H9 (cell line): ENCODE measurements around the gene DNAJC1. TPM values are rescaled to one million over a fixed set of nuclear protein-coding genes. Genes with fewer than 3 reads are reported as not detected.

Source experiments
- DNase-seq: peaks from one replicate; pipeline ENCODE4 v3.0.0-alpha.2; 2017
- H2AFZ ChIP-seq: one replicate; pipeline ENCODE4 v1.6.1; 2013; ENCODE audit warnings: mild to moderate bottlenecking, low read length, control low read depth, moderate library complexity
- H2AK5ac ChIP-seq: 2 replicates; pipeline ENCODE4 v1.6.1; 2013; ENCODE audit warnings: low read length, control low read depth, mixed read lengths; ENCODE audit not compliant: insufficient read length
- H2BK120ac ChIP-seq: one replicate; pipeline ENCODE4 v1.6.1; 2013; ENCODE audit warnings: low read depth, mild to moderate bottlenecking, low read length, control low read depth, inconsistent platforms; ENCODE audit not compliant: poor library complexity, severe bottlenecking
- H2BK12ac ChIP-seq: 2 replicates; pipeline ENCODE4 v1.6.1; 2013; ENCODE audit warnings: low read length, control low read depth, mixed read lengths, low read depth; ENCODE audit not compliant: insufficient read length
- H2BK15ac ChIP-seq: 2 replicates; pipeline ENCODE4 v1.6.1; 2013; ENCODE audit warnings: low read depth, low read length, control low read depth
- H2BK20ac ChIP-seq: one replicate; pipeline ENCODE4 v1.6.1; 2013; ENCODE audit warnings: low read depth, mild to moderate bottlenecking, low read length, control low read depth, inconsistent platforms; ENCODE audit not compliant: poor library complexity, severe bottlenecking
- H2BK5ac ChIP-seq: 2 replicates; pipeline ENCODE4 v1.6.1; 2013; ENCODE audit warnings: low read length, control low read depth, mixed read lengths; ENCODE audit not compliant: insufficient read length
- H3K14ac ChIP-seq: 2 replicates; pipeline ENCODE4 v1.6.1; 2013; ENCODE audit warnings: low read length, control low read depth; ENCODE audit not compliant: insufficient read depth
- H3K18ac ChIP-seq: 2 replicates; pipeline ENCODE4 v1.6.1; 2013; ENCODE audit warnings: low read depth, mild to moderate bottlenecking, mixed read lengths, low read length, control low read depth; ENCODE audit not compliant: insufficient read length
- H3K23ac ChIP-seq: 2 replicates; pipeline ENCODE4 v1.6.1; 2013; ENCODE audit warnings: low read length, control low read depth, mixed read lengths, low read depth; ENCODE audit not compliant: insufficient read length
- H3K23me2 ChIP-seq: 2 replicates; pipeline ENCODE4 v1.6.1; 2013; ENCODE audit warnings: low read depth, mild to moderate bottlenecking, mixed read lengths, low read length, control low read depth; ENCODE audit not compliant: insufficient read length, poor library complexity, severe bottlenecking
- H3K27ac ChIP-seq: 2 replicates; pipeline ENCODE4 v1.5.1; 2013; ENCODE audit warnings: low read length, control low read depth, mixed read lengths, low read depth; ENCODE audit not compliant: insufficient read length
- H3K27me3 ChIP-seq: 2 replicates; pipeline ENCODE4 v1.6.1; 2013; ENCODE audit warnings: low read length, control low read depth, inconsistent platforms; ENCODE audit not compliant: insufficient read depth
- H3K4ac ChIP-seq: 2 replicates; pipeline ENCODE4 v1.6.1; 2013; ENCODE audit warnings: low read depth, mild to moderate bottlenecking, control low read depth, inconsistent platforms, low read length, moderate library complexity
- H3K4me1 ChIP-seq: 2 replicates; pipeline ENCODE4 v1.6.1; 2013; ENCODE audit warnings: low read length, control low read depth, inconsistent platforms; ENCODE audit not compliant: insufficient read depth
- H3K4me2 ChIP-seq: 2 replicates; pipeline ENCODE4 v1.6.1; 2013; ENCODE audit warnings: low read length, control low read depth, mixed read lengths; ENCODE audit not compliant: insufficient read length, insufficient read depth
- H3K56ac ChIP-seq: 2 replicates; pipeline ENCODE4 v1.6.1; 2013; ENCODE audit warnings: low read depth, mild to moderate bottlenecking, mixed read lengths, low read length, control low read depth; ENCODE audit not compliant: insufficient read length
- H3K79me1 ChIP-seq: 2 replicates; pipeline ENCODE4 v1.6.1; 2013; ENCODE audit warnings: low read depth, mild to moderate bottlenecking, moderate library complexity, low read length, control low read depth, inconsistent platforms; ENCODE audit not compliant: insufficient read depth, poor library complexity, severe bottlenecking
- H3K79me2 ChIP-seq: 2 replicates; pipeline ENCODE4 v1.6.1; 2013; ENCODE audit warnings: low read length, control low read depth, inconsistent platforms; ENCODE audit not compliant: insufficient read depth
- H3K9ac ChIP-seq: 2 replicates; pipeline ENCODE4 v1.6.1; 2013; ENCODE audit warnings: low read length, control low read depth, mixed read lengths; ENCODE audit not compliant: insufficient read length; ENCODE audit errors: extremely low read depth
- H3K9me3 ChIP-seq: one replicate; pipeline ENCODE4 v1.6.1; 2013; ENCODE audit warnings: low read depth, low read length, inconsistent platforms; ENCODE audit not compliant: control insufficient read depth
- H3T11ph ChIP-seq: one replicate; pipeline ENCODE4 v1.6.1; 2013; ENCODE audit warnings: mild to moderate bottlenecking, low read length, control low read depth, inconsistent platforms
- H4K20me1 ChIP-seq: one replicate; pipeline ENCODE4 v1.6.1; 2013; ENCODE audit not compliant: control insufficient read depth, insufficient read length, insufficient read depth
- H4K5ac ChIP-seq: 2 replicates; pipeline ENCODE4 v1.6.1; 2013; ENCODE audit warnings: low read depth, mild to moderate bottlenecking, mixed read lengths, low read length, control low read depth; ENCODE audit not compliant: insufficient read length
- H4K8ac ChIP-seq: replicated peaks from 2 replicates; pipeline ENCODE4 v1.6.1; 2013; ENCODE audit warnings: low read length, control low read depth, mixed read lengths, low read depth; ENCODE audit not compliant: insufficient read length
- H4K91ac ChIP-seq: 2 replicates; pipeline ENCODE4 v1.6.1; 2013; ENCODE audit warnings: low read depth, mild to moderate bottlenecking, moderate library complexity, mixed read lengths, low read length, control low read depth; ENCODE audit not compliant: insufficient read length
- H3K27ac Mint-ChIP-seq, 3 experiments: 2 replicates in 2 of 3; 3 replicates in 1 of 3; pipeline ENCODE4 v1.8.0; 2020 to 2021; ENCODE audit warnings: mixed read lengths in 3 of 3, mild to moderate bottlenecking in 1 of 3, moderate library complexity in 1 of 3
- H3K27me3 Mint-ChIP-seq: 2 replicates; pipeline ENCODE4 v1.8.0; 2021; ENCODE audit warnings: low read depth, mild to moderate bottlenecking, moderate library complexity, mixed read lengths
- H3K36me3 Mint-ChIP-seq, 3 experiments: 2 replicates in 2 of 3; 3 replicates in 1 of 3; pipeline ENCODE4 v1.8.0; 2020 to 2021; ENCODE audit warnings: low read depth in 3 of 3, mixed read lengths in 3 of 3; ENCODE audit not compliant: insufficient read depth in 1 of 3
- H3K4me1 Mint-ChIP-seq, 2 experiments: 2 replicates each; pipeline ENCODE4 v1.8.0; 2020; ENCODE audit warnings: mixed read lengths in 2 of 2
- H3K4me3 Mint-ChIP-seq, 2 experiments: 2 replicates in 1 of 2; 3 replicates in 1 of 2; pipeline ENCODE4 v1.8.0; 2020 to 2021; ENCODE audit warnings: mild to moderate bottlenecking in 2 of 2, mixed read lengths in 2 of 2, moderate library complexity in 1 of 2
- H3K9me3 Mint-ChIP-seq, 2 experiments: 2 replicates in 1 of 2; 3 replicates in 1 of 2; pipeline ENCODE4 v1.8.0; 2020; ENCODE audit warnings: mild to moderate bottlenecking in 2 of 2, mixed read lengths in 2 of 2, moderate library complexity in 1 of 2
- CTCF ChIP-seq: fragments of 200-600 bp; sonication (generic); conservative IDR thresholded peaks from 3 replicates; pipeline ENCODE4 v1.8.0; 2021; ENCODE audit warnings: antibody characterized with exemption, mild to moderate bottlenecking
- WGBS: extraction: QIAGEN DNeasy Blood & Tissue Kit; methylation state at CpG from one replicate; pipeline ENCODE4 v1.1.7; 2013; ENCODE audit warnings: missing lambda C conversion rate, low lambda C conversion rate, mixed read lengths; ENCODE audit not compliant: insufficient read length; ENCODE audit errors: extremely low coverage; 5-methylcytosine and 5-hydroxymethylcytosine counted together
- total RNA-seq: library from RNA; stranded (reverse); gene quantifications from 2 replicates; pipeline ENCODE4 v1.2.1, GENCODE V29; 2021

Gene DNAJC1
- total RNA-seq, 1 experiment from 2014 or later, result 11.2 TPM

GRCh38 chr10:21990449-21990848 lies 13.1 kb downstream of the DNAJC1 start:
- Mint-ChIP-seq H3K27me3 (no peaks in the 10 kb centered on the region), H3K9me3 (peaks cover 0 to 3% of the 10 kb centered on the region in 2 experiments; a peak in 3 of 5 replicates), H3K4me1 (peaks cover 5% of the 10 kb centered on the region in 2 experiments), H3K4me3 (no peak overlapping the region), H3K27ac (no peak overlapping the region), H3K36me3 (peaks cover 3 to 4% (median 3%) of the 10 kb centered on the region in 3 experiments; a peak in 1 of 7 replicates)
- no peak overlapping the region for H2AK5ac ChIP-seq
- no peak for TF ChIP-seq CTCF
- no CpG with 5 or more reads among the region's 1 CpG for WGBS
- no peak overlapping the region for H2AFZ ChIP-seq
- no peaks in the 10 kb centered on the region for H3K23me2 ChIP-seq
- no peaks in the 10 kb centered on the region for H4K20me1 ChIP-seq
- no peak overlapping the region for H3K9ac ChIP-seq
- H2BK15ac ChIP-seq, result no peak overlapping the region
- H3K4me1 ChIP-seq, result no peaks in the 10 kb centered on the region
- no peaks in the 10 kb centered on the region for H3K79me1 ChIP-seq
- no peak overlapping the region for H3T11ph ChIP-seq
- H3K9me3 ChIP-seq, result no peaks in the 10 kb centered on the region
- H4K5ac ChIP-seq, result no peak overlapping the region
- H3K23ac ChIP-seq, result no peak overlapping the region
- H2BK20ac ChIP-seq, result no peak overlapping the region
- no peak overlapping the region for H4K8ac ChIP-seq
- no peak overlapping the region for H2BK12ac ChIP-seq
- H3K56ac ChIP-seq, result no peak overlapping the region
- no peak overlapping the region for H2BK5ac ChIP-seq
- H3K14ac ChIP-seq, result no peak overlapping the region
- H3K79me2 ChIP-seq, result no peaks in the 10 kb centered on the region
- H3K4me2 ChIP-seq, result no peak overlapping the region
- DNase-seq, result no peak
- H4K91ac ChIP-seq, result no peak overlapping the region
- no peaks in the 10 kb centered on the region for H3K27me3 ChIP-seq
- no peak overlapping the region for H3K4ac ChIP-seq
- no peak overlapping the region for H3K18ac ChIP-seq
- H2BK120ac ChIP-seq, result no peak overlapping the region
- H3K27ac ChIP-seq, result no peak overlapping the region
